Endothelial cell of umbilical vein (primary cell): ENCODE measurements around the gene LRRC4B. TPM values are rescaled to one million over a fixed set of nuclear protein-coding genes. Genes with fewer than 3 reads are reported as not detected.

Experiments
- BruUV-seq: library from RNA; stranded (reverse); fragments of 400-500 nt; replicated peaks from 2 replicates; lab custom pipeline; 2021; lab: Mats Ljungman, UMichigan
- CTCF ChIA-PET: fragments of 300-600, 350-600 bp; sonication (Branson Sonifier 250); formaldehyde crosslinking; loops from one replicate; lab custom pipeline; 2021; ENCODE audit warnings: antibody characterized with exemption, inconsistent platforms; lab: Charles Lee
- POLR2A ChIA-PET: fragments of 300-600, 350-600 bp; sonication (Branson Sonifier 250); formaldehyde crosslinking; loops from one replicate; lab custom pipeline; 2021; ENCODE audit warnings: antibody characterized with exemption, inconsistent platforms; lab: Charles Lee
- DNase-seq: peaks from one replicate; pipeline ENCODE4 v3.0.0-alpha.2; 2011; ENCODE audit warnings: low read depth, low spot score
- FAIRE-seq: peaks from 2 replicates; lab custom pipeline; 2011; peaks lifted over from hg19 to GRCh38; lab: Jason Lieb, UNC
- H2AFZ ChIP-seq: 2 replicates; pipeline ENCODE4 v1.6.0; 2012; ENCODE audit warnings: low read depth, low read length, control low read depth, inconsistent platforms
- H3K27ac ChIP-seq: 2 replicates; pipeline ENCODE4 v1.5.1; 2011; ENCODE audit warnings: low read depth, mild to moderate bottlenecking, control low read depth, low read length, moderate library complexity; ENCODE audit not compliant: insufficient read depth
- H3K27me3 ChIP-seq, 2 experiments: 2 replicates each; pipeline versions ENCODE4 v1.6.0 to v1.6.1; 2011; ENCODE audit warnings: low read length in 2 of 2, mixed read lengths in 1 of 2; ENCODE audit not compliant: control insufficient read depth in 2 of 2, insufficient read depth in 2 of 2
- H3K36me3 ChIP-seq, 2 experiments: 2 replicates in 1 of 2; 3 replicates in 1 of 2; pipeline ENCODE4 v1.5.1; 2011; ENCODE audit warnings: low read length in 2 of 2, mild to moderate bottlenecking in 1 of 2, moderate library complexity in 1 of 2; ENCODE audit not compliant: control insufficient read depth in 2 of 2, insufficient read depth in 2 of 2; ENCODE audit errors: extremely low read depth in 1 of 2
- H3K4me1 ChIP-seq: 3 replicates; pipeline ENCODE4 v1.5.1; 2011; ENCODE audit warnings: mild to moderate bottlenecking, low read length; ENCODE audit not compliant: control insufficient read depth, insufficient read depth; ENCODE audit errors: extremely low read depth
- H3K4me2 ChIP-seq: 2 replicates; pipeline ENCODE4 v1.6.1; 2011; ENCODE audit warnings: low read length, control low read depth, mixed read lengths; ENCODE audit not compliant: insufficient read depth
- H3K4me3 ChIP-seq, 3 experiments: fragments of 200-600 bp in 1 of 3; sonication (generic), shearing (Covaris generic) in 1 of 3; replicated peaks in 1 of 3; 2 replicates each; pipeline ENCODE4 v1.5.1; 2011 to 2016; ENCODE audit warnings: control low read depth in 3 of 3, low read length in 3 of 3, mild to moderate bottlenecking in 2 of 3, inconsistent platforms in 1 of 3, low read depth in 1 of 3, moderate library complexity in 1 of 3; ENCODE audit not compliant: insufficient read depth in 1 of 3
- H3K79me2 ChIP-seq: 2 replicates; pipeline ENCODE4 v1.6.0; 2012; ENCODE audit warnings: low read length, inconsistent platforms; ENCODE audit not compliant: control insufficient read depth, insufficient read depth
- H3K9ac ChIP-seq: replicated peaks from 2 replicates; pipeline ENCODE3; 2011; ENCODE audit warnings: low read length, control low read depth; ENCODE audit not compliant: insufficient read depth; ENCODE audit errors: extremely low read depth
- H3K9me1 ChIP-seq: replicated peaks from 3 replicates; pipeline ENCODE4 v1.6.0; 2011; ENCODE audit warnings: mild to moderate bottlenecking, low read length; ENCODE audit not compliant: control insufficient read depth, insufficient read depth; ENCODE audit errors: extremely low read depth
- H3K9me3 ChIP-seq: replicated peaks from 2 replicates; pipeline ENCODE4 v1.5.1; 2012; ENCODE audit warnings: low read length, inconsistent platforms; ENCODE audit not compliant: control insufficient read depth, insufficient read depth
- H4K20me1 ChIP-seq: replicated peaks from 2 replicates; pipeline ENCODE3; 2011; ENCODE audit warnings: mild to moderate bottlenecking, low read length; ENCODE audit not compliant: control insufficient read depth, insufficient read depth; ENCODE audit errors: extremely low read depth
- CTCF ChIP-seq, 2 donors: IDR thresholded peaks; 1 replicate in 1 of 2; 2 replicates in 1 of 2; pipeline ENCODE4 v1.5.1; 2011; ENCODE audit warnings: low read length in 2 of 2, mild to moderate bottlenecking in 2 of 2, moderate library complexity in 2 of 2, control low read depth in 1 of 2, inconsistent platforms in 1 of 2, low read depth in 1 of 2; ENCODE audit not compliant: insufficient read depth in 1 of 2; ENCODE audit errors: extremely low read depth in 1 of 2
- EZH2 ChIP-seq: IDR thresholded peaks from 2 replicates; pipeline ENCODE4 v1.6.1; 2012; ENCODE audit warnings: borderline replicate concordance, low read depth, mild to moderate bottlenecking, moderate library complexity, low read length, inconsistent platforms; ENCODE audit not compliant: severe bottlenecking
- FOS ChIP-seq: IDR thresholded peaks from 2 replicates; pipeline ENCODE4 v1.6.1; 2011; ENCODE audit warnings: mild to moderate bottlenecking, low read length, moderate library complexity, borderline replicate concordance; ENCODE audit not compliant: insufficient read depth
- GATA2 ChIP-seq: IDR thresholded peaks from 2 replicates; pipeline ENCODE4 v1.7.0; 2011; ENCODE audit warnings: low read depth, mild to moderate bottlenecking, moderate library complexity, mixed read lengths, low read length; ENCODE audit not compliant: insufficient read length, insufficient read depth
- JUN ChIP-seq: IDR thresholded peaks from 2 replicates; pipeline ENCODE4 v1.6.1; 2011; ENCODE audit warnings: borderline replicate concordance, low read depth; ENCODE audit not compliant: insufficient read length, insufficient read depth
- POLR2A ChIP-seq: IDR thresholded peaks from 2 replicates; pipeline ENCODE4 v1.6.1; 2012; ENCODE audit warnings: low read depth, mild to moderate bottlenecking, control low read depth, low read length
- POLR2AphosphoS5 ChIP-seq: IDR thresholded peaks from 2 replicates; pipeline ENCODE4 v1.6.1; 2012; ENCODE audit warnings: low read depth, mild to moderate bottlenecking, control low read depth, low read length, moderate library complexity; ENCODE audit not compliant: insufficient read depth
- dilution Hi-C: fragments of 300-500 bp; cut with MboI; formaldehyde crosslinking; loops from one replicate; pipeline ENCODE4 v1.15.0; 2019; ENCODE audit warnings: low sequenced_read_pairs; ENCODE audit not compliant: extremely low pct_ligation_motif_present
- intact Hi-C: fragments of 100-400 bp; cut with micrococcal nuclease; formaldehyde crosslinking; loops from one replicate; pipeline ENCODE4 v1.10.0; 2022
- polyA plus RNA-seq, 4 experiments: library from polyadenylated mRNA; depleted of rRNA in 3 of 4; stranded (reverse) in 3 of 4; unstranded in 1 of 4; fragments of >200 nt; gene quantifications; 2 replicates each; pipeline versions ENCODE4 v1.2.1 to v1.2.3, GENCODE V29; 2011 to 2012; ENCODE audit warnings: missing spikeins in 1 of 4
- total RNA-seq: library from RNA; stranded (reverse); gene quantifications from 2 replicates; pipeline ENCODE4 v1.2.3, GENCODE V29; 2021

Gene LRRC4B
- total and polyA plus RNA-seq, 2 donors (not counting 3 experiments of a cell fraction or from before 2014, with no cell fraction given) = 0.08 TPM; not detected in 1

GRCh38 chr19:50553134-50553703 is 15.0 kb downstream of the LRRC4B start:
- DNase-seq = no peak
- POLR2A ChIA-PET = no interaction called here
- Histone ChIP-seq H3K36me3 (no peaks in the 10 kb centered on the region), H4K20me1 (no peaks in the 10 kb centered on the region), H2AFZ (no peak overlapping the region), H3K9me3 (no peaks in the 10 kb centered on the region), H3K27ac (no peak overlapping the region), H3K4me3 (no peak overlapping the region), H3K27me3 (peaks cover 4 to 8% of the 10 kb centered on the region in 2 experiments), H3K9me1 (no peaks in the 10 kb centered on the region), H3K79me2 (no peaks in the 10 kb centered on the region), H3K9ac (no peak overlapping the region), H3K4me2 (no peak overlapping the region), H3K4me1 (peaks cover 3% of the 10 kb centered on the region)
- no peak for TF ChIP-seq FOS
- TF ChIP-seq GATA2 = no peak
- TF ChIP-seq JUN = no peak
- TF ChIP-seq POLR2A = no peak
- FAIRE-seq = no peak
- intact Hi-C loops (no loop called here), dilution Hi-C loops (no loop called here)
- CTCF ChIA-PET = interaction anchor here (7.3 kb wide), 1 partner anchor 13 kb away, joined by 136 read pairs; no protein-coding TSS in a partner anchor
- BruUV-seq = no TSS peak

- no peak overlapping the region for H3K4me3 ChIP-seq
- H2AFZ ChIP-seq = no peak overlapping the region
- no peaks in the 10 kb centered on the region for H4K20me1 ChIP-seq
- H3K4me1 ChIP-seq = peaks cover 3% of the 10 kb centered on the region
- H3K9me1 ChIP-seq = no peaks in the 10 kb centered on the region
- no peak for FAIRE-seq
- H3K27ac ChIP-seq = no peak overlapping the region
- dilution Hi-C loops = no loop called here
- POLR2A ChIA-PET = no interaction called here
- CTCF ChIA-PET = no interaction called here
- no peaks in the 10 kb centered on the region for H3K79me2 ChIP-seq
- TF ChIP-seq FOS = no peak
- TF ChIP-seq CTCF (IDR thresholded peaks at IDR 0.05; ENCODE audit: extremely low read depth in 1 of 2, insufficient read depth in 1 of 2, low read depth in 1 of 2, low read length in 2 of 2) = no peak
- TF ChIP-seq JUN = no peak
- no peak for TF ChIP-seq GATA2
- TF ChIP-seq POLR2AphosphoS5 = no peak
- TF ChIP-seq POLR2A = no peak
- TF ChIP-seq EZH2 = no peak
- H3K27me3 ChIP-seq = peaks cover 4 to 8% of the 10 kb centered on the region in 2 experiments
- no peak overlapping the region for H3K9ac ChIP-seq
- DNase-seq = no peak
- no TSS peak for BruUV-seq
- intact Hi-C loops = no loop called here
- no peak overlapping the region for H3K4me2 ChIP-seq
- no peaks in the 10 kb centered on the region for H3K36me3 ChIP-seq
- no peaks in the 10 kb centered on the region for H3K9me3 ChIP-seq
Observed at GRCh38 chr19:50552540-50552939, 15.7 kb downstream of the LRRC4B start.
